Loucy (cell line): ENCODE data around the gene MATCAP1.

Source experiments
- EZH2phosphoT487 ChIP-seq: fragments of 200-600 bp; IDR thresholded peaks from 2 replicates; pipeline ENCODE4 v1.6.1; 2018; ENCODE audit warnings: antibody characterized with exemption, mild to moderate bottlenecking, moderate library complexity, borderline replicate concordance
- TF ChIP-seq, protein P1 (sequence below): fragments of 200-600 bp; sonication (generic); conservative IDR thresholded peaks from 2 replicates; pipeline ENCODE4 v1.5.1; 2014; ENCODE audit warnings: mild to moderate bottlenecking, antibody characterized with exemption, low read length

GRCh38 chr16:67191995-67192681 lies 8.4 kb upstream of the MATCAP1 start, which contains the start of gene E2F4:
- TF ChIP-seq, protein P1, sequence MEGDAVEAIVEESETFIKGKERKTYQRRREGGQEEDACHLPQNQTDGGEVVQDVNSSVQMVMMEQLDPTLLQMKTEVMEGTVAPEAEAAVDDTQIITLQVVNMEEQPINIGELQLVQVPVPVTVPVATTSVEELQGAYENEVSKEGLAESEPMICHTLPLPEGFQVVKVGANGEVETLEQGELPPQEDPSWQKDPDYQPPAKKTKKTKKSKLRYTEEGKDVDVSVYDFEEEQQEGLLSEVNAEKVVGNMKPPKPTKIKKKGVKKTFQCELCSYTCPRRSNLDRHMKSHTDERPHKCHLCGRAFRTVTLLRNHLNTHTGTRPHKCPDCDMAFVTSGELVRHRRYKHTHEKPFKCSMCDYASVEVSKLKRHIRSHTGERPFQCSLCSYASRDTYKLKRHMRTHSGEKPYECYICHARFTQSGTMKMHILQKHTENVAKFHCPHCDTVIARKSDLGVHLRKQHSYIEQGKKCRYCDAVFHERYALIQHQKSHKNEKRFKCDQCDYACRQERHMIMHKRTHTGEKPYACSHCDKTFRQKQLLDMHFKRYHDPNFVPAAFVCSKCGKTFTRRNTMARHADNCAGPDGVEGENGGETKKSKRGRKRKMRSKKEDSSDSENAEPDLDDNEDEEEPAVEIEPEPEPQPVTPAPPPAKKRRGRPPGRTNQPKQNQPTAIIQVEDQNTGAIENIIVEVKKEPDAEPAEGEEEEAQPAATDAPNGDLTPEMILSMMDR, result no peak
- no peak for TF ChIP-seq EZH2phosphoT487
